DMS79 (cell line): ENCODE data around the gene CCT3.
"Not testable (repeated sequence)": the region's sequence is repeated elsewhere in the genome, so short reads cannot be mapped to it uniquely, and the experiment has no call there.

Source experiments
- DNase-seq: peaks from one replicate; lab custom pipeline; 2025; lab: John Stamatoyannopoulos, UW

Gene CCT3

DNA sequence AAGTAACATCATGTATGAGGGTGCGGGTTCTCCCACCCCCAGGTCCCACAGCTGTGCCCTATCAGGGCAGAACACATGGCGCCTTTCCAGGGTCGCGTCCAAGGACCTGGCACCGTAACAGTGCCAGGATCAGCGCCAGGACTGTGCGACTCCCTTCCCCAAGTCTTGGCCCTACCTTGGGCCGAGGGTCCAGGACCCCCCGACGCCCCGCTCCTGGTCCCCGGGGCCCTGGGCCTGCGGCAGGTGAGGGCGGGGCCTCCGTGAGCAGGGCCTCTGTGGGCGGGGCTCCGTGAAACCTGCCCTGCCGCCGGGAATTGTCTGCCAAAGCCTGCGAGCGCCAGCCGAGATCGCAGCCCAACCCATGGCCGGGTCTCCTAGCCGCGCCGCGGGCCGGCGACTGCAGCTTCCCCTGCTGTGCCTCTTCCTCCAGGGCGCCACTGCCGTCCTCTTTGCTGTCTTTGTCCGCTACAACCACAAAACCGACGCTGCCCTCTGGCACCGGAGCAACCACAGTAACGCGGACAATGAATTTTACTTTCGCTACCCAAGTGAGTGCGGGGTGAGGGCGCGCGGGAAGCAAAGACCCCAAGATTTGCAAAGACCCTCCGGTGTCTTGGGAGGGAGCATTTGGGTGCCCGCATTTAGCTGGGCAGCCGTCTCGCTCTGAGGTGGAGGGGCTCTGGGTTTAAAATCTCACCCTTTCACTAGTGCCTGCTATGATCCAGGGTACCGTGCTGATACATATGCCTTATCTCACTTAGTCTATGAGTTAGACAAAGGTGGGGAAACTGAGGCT is 31.0 kb upstream of the CCT3 start, which contains the start of gene RHBG:
Gene RHBG, plus strand, starts transcription at position 323 of the 796 bp plus-strand sequence. Its CDS starts 39 bp downstream, at position 362.
- DNase-seq: peak; percentile 33

DNA sequence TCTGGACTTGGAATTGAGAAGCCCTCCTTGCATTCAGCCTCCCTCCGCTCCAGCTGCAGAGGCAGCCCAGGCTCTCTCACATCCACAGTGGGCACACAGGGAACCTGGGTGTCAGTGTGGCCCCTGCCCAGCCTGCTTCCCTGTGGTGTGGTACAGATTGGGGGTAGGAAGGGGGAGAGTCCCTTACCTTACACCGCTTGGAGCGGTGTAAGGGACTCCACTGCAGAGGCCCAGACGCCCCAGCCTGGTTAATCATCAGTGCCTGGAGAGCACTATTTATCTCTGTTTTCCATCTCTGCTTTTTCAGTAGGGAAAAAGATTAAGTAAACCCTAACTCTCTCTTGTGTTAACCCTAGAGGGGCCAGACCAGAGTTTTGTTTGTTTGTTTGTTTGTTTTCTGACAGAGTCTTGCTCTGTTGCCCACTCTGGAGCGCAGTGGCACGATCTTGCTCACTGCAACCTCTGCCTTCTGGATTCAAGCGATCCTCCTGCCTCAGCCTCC is 30.1 kb upstream of the CCT3 start:
- no peak for DNase-seq

DNA sequence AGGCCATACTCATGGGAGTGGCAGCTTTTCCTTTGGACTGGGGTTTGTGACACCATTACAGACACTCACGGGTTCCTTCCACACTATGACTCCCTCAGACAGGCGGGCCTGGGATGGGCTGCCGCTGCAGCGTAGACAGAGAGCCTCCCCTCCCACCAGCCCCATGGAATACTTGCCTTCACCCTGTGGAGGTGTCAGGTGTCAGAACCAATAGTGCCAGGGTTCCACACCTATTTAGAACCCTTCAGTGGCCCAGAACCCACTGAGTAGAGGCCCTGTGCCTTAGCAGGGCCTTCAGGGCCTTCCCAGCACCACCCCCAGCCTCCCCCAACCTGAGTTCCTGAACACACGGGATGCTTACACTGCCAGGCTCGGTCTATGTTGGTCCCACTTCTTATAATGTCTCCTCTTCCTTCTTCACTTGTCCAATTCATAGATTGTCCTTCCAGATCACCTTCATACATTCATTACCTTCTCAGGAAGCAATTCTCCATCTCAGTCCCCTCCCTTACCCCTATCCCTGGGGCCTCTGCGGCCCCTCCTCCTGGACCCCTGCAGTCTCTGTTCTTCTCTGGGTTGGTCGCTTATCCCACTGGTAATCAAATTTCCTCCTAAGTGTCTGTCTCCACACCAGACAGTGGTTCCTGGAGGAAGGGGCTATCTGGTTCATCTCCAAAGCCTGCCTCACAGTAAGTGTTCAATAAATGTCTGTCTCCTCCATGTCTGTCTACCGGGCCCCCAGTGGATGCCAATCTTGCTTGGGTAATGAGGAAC is 29.5 kb upstream of the CCT3 start:
- no peak for DNase-seq

DNA sequence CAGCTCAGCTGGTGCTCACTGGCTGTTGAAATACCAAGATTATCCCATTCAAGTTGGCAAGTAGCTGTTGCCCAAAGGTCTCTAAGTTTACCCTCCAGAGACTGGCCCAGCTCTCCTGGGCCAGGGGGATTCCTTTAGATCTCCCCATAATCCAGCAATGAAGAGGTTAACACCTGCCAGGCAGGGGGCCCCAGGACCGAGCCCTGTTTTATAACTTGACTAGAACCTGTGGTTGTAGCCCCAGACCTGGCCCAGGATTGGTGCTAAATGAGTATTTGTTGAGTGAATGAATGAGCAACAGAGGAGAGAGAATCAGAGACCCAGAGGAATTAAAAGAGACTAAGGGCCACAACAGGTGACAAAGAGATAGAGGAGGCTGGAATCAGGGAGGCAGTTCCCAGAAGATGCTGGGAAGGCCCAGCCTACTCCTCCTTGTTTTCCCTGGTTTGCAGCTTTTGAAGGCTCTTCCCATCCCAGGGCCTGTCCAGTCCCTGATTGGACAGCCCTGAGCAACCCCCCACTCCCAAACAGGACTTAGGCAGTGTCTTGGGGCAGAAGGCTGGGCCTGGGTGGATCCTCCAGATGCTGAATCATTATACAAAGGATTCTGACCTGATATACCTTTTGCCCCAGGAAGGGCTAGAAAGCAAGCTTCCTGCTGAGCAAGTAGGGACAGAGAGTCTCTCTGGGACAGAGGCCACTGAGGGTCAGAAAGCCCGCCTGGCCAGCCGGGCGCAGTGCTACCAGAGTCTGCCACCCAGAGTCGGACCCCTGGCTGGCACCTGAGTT is 28.5 kb upstream of the CCT3 start:
- no peak for DNase-seq

DNA sequence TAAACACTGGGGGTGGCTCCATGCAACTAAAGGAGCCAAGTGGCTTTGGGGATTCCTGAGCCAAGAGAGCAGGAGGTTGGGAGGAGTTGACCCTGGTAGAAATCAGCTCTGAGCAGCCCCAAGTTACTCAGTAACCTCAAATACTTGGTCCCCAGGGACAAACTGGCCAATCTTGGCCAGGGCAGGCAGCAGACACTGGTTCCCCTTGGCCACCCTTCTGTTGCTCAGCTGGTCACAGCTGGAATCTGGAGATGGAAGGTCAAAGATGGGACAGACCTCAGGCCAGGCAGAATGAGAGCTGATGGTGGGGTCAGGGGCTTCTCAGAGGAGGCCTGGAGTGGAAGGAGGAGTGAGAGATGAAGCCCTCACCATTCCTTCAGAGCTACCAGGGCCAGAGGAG is 27.7 kb upstream of the CCT3 start:
- no peak for DNase-seq

DNA sequence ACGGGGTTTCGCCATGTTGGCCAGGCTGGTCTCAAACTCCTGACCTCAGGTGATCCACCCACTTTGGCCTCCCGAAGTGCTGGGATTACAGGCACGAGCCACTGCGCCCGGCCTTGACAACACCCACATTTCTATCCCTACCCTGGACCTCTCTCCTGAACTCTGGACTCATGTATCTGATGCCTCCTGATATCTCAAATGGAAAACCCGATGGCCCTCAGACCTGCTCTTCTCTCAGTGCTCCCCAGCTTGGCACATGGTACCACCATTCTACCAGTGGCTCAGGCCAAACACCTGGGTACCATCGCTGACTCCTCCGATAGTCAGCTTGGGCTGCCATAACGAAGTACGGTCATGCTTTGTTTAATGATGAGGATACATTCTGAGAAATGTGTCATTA is 22.4 kb upstream of the CCT3 start:
- no peak for DNase-seq

DNA sequence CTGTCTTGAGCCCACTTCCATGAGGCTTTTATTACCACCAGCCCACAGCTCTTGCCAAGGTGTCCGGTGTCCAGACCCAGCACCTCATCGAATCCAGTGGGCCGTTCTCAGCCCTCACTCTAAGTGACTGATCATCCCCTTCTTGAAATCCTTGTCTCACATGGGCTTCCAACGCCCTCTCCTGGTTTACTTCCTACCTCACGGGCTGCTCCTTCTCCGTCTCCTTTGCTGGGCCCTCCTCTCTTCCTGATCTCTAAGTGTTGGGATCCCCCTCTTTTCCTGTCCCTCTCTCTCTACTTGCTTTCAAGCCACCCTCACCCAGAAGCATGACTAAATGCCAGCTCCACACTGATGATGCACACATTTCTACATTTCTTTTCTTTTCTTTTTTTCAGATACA is 21.9 kb upstream of the CCT3 start:
- DNase-seq: no peak

DNA sequence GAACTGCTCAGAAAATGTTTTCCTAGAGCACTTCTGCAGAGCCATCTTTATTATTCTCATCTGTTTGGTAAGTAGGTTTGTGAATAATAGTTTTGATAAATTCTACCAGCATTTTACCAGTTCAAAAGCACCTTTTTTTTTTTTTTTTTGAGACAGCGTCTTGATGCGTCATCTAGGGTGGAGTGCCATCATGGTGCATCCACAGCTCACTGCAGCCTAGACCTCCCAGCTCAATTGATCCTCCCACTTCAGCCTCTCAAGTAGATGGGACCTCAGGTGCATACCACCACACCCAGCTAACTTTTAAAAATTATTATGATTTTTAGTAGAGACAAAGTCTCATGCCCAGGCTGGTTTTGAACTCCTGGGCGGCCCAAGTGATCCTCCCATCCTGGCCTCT is 21.2 kb upstream of the CCT3 start:
- no peak for DNase-seq

DNA sequence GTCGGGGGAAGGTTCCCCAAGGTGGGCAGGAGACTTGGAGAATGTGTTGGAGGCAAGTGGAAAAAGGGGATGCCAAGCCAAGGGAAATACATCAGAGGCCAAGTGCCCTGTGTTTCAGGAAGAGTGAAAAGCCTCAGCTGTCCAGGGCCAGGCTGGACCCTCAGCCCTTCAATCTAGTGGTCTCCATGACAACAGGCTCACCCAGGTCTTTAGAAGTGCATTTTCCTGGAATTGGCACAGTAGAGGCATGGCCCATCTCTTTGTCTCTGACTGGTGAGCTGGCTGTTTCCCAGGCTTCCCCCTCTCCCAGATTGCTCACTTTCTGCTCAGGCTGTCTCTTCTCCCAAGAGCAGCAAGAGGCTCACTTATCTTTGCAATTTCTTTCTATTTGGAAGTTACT is 20.5 kb upstream of the CCT3 start:
- DNase-seq: no peak

DNA sequence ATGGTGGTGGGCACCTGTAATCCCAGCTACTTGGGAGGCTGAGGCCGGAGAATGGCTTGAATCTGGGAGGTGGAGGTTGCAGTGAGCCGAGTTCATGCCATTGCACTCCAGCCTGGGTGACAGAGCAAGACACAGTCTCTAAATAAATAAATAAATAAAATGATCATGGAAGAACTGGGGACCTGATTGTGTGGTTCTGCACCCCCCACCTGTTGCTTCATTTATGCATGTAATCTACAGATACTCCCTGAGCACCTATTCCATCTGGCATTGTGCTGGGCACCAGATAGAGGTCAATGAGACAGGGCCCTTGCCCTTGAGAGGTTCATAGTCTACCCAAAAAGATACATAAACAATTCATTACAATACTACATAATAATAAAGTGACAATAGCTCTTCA is 19.9 kb upstream of the CCT3 start:
- DNase-seq: no peak

DNA sequence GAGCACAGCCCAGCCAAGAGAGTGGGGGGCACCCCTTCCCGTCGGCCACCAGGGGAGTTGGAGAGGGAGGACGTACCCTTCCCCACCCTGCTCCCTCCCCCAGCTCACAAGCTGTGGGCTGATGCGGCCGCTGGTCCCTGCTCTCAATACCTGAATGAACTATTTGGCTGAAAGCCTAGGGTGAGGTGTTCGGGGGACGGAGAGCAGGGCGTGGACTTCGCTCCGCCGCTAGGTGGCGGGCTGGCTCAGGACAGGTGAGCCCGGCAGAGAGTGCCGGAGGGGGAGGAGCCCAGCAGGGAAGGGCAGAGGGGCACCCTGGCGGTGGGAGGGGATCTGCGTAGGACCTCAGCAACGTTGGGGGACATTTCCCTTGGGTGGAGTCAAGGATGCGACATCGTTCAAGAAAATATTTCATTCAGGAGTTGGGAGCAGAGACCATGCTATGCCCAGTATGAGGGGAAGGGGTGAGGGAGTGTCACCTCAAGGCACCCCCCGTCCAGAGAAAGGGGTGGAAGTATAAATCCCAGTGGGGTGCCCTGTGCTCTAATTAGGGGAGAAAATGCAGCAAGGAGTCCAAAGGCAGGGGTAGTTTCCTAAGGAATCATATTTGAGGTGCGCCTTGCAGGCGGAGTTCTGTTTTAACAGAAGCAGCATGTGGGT is 18.9 kb upstream of the CCT3 start:
- DNase-seq: peak; percentile 74

DNA sequence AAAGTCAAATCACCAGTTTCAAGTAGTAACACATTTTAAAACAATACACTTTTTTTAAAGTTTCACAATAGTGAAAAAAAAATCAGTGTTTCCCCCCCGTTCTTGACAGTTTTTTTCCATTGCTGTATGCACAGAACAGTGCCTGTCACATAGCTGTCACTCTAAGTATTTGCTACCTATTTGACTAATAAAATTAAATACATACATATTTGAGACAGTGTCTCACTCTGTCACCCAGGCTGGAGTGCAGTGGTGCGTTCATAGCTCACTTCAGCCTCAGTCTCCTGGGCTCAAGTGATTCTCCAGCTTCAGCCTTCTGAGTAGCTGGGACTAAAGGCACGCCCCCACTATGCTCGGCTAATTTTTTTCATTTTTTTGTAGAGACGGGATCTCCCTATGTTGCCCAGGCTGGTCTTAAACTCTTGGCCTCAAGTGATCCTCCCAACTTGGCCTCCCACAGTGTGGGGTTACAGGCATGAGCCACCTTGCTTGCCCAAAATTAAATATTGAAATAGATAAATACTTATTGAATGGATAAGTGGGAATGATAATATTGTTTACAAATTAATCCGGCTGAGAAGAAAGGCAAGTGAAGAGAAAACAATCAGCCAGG is 18.3 kb upstream of the CCT3 start:
- no peak for DNase-seq

DNA sequence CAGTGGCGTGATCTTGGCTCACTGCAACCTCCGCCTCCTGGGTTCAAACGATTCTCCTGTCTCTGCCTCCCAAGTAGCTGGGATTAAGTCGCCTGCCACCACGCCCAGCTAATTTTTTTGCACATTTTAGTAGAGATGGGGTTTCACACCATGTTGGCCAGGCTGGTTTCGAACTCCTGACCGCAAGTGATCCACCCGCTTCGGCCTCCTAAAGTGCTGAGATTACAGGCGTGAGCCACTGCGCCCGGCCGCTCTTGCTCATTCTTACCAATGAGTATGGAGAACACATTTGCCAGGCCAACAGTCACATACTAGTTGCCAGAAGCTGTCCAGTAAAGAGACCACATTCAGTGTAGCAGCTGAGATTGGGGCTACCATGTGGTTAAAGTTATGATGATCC is 14.4 kb upstream of the CCT3 start:
- DNase-seq: not testable (repeated sequence)

DNA sequence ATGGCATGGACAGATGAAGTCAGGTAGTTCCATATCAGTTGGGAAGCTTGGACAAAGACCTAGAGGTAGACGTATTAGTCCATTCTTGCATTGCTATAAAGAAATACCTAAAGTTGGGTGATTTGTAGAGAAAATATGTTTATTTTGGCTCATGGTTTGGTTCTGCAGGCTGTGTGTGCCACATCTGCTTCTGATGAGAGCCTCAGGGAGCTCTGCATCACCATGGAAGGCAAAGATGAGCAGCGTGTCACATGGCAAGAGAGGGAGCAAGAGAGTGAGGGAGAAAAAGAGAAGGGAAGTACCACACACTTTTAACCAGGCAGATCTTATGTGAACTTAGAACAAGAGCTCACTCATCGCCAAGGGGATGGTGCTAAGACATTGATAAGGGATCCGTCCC is 9.2 kb upstream of the CCT3 start:
- no peak for DNase-seq

DNA sequence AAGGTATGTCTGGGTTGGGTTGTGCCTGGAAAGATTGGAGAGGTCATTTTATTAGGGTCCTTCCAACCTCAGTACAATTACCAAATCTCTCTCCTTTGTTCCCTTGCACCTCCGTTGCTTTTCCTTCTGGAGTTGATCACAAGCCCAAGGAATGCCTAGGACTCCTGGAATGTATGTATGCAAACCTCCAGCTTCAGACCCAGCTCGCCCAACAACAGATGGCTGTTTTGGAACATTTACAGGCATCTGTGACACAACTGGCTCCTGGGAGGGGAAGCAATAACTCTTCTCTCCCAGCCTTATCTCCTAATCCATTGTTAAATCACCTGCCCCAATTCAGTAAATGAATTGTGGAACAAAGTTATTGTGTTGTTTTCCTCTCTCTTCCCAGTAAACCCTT is 8.5 kb upstream of the CCT3 start:
- DNase-seq: no peak

DNA sequence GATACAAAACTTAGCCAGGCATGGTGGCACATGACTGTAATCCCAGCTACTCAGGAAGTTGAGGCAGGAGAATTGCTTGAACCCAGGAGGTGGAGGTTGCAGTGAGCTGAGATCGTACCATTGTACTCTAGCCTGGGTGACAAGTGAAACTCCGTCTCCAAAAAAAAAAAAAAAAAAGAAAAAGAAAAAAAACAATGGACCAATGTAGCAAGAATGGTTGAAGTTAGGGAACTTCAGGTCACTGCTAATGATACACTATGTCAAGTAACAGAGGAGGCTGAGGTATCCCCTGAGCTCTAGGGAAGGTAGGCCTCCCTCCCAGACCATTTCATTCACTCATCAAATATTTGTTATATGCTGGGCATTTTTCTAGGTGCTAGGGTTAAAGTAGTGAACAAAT is 7.9 kb upstream of the CCT3 start:
- DNase-seq: not testable (repeated sequence)

DNA sequence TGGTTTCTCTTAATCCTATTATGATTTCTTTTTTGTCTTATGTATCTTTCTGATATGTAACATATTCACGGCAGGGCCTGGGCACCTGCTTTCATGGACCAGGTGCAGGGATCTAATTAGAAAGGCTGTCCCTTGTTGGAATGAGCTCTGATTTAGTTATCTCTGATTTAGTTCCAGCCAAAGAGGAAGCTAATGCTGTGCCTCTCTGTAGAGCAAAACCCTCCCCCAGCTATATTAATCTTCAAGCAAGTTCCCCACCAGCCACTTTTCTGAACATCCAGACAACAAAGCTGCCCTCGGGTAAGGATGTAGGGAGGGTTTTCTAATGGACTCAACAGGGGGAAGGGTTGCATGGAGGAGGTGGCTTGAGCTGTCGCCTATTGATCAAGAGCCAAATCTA is 6.3 kb upstream of the CCT3 start:
- DNase-seq: no peak

DNA sequence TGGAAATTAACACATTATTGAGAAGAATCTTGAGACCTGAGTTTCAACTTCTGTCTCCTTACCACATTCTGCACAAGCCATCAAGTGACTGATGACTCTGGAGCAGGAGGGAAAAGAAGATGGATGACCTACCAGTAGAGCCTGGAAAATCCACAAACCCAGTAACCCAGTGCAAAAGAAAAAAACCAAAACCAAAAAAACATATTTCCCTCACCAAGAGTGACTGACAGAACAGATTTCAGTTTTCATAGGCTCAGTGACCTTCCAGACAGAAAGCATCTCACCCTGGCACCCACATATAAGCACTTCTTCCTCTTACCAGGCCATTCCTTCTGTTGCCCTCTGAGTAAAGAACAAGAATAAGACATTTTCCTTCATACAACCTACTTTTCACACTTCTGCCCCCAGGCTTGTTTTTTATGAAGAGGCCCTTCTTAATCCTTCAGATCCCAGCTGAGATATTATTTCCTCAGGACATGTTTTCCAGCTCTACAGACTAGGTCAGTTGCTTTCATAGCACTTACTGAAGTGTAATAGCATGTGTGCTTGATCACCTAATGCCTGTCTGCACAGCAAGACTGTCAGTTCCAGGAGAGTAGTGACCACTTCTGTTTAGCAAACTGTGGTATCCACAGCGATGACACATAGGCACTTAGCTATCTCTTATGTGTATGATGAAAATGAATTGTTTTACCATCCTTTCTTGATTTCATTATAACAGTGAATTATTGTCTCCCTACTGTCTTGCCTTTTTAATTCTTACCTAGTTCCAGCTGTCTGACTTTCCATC is 4.3 kb upstream of the CCT3 start:
- DNase-seq: no peak

DNA sequence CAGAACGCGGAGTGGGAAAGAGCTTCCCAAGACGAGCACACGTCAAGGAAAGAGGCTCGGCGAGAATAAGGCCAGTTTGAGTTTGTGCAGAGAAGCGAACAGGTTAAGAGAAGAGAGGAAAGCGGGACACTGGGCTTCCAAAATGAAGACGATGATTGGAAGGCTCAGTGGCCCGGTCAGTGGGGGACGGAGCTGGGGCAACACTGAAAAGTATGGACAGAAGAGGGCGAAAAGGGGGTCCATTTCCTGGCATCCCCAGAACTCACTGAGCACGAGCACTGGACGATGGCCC is 258 bp downstream of the CCT3 start:
- DNase-seq: no peak

DNA sequence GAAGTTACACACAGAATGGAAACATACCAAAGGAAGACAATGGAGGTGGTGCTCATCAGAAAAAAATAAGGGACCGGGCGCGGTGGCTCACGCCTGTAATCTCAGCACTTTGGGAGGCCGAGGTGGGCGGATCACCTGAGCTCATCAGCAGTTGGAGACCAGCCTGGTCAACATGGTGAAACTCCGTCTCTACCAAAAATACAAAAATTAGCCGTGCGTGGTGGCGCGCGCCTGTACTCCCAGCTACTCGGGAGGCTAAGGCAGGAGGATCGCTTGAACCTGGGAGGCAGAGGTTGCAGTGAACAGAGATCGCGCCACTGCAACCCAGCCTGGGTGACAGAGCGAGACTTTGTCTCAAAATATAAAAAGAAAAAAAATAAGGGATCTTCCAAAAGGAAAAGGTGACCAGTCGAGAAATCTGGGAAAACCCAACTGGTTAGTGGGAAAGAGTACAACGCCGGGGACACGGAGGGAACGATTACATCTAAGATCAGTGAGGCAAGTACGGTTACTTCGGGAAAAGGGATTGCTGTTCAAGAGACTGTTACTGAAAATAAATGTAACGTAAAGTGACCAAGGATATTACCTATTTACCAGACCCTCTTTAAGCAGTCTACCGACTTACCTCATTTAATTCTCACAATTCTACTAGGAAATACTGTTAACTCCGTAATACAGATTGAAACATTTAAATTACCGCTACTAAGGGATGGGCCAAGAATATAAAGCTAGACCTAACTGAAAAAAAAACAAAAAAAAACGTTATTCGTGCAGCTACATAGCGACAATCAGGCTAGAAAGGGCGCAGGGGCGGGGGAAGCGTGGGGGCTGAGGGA is 822 bp downstream of the CCT3 start:
- no peak for DNase-seq
